HCT116 (cell line): ENCODE data around the gene TMUB1. TPM values are rescaled to one million over a fixed set of nuclear protein-coding genes. Genes with fewer than 3 reads are reported as not detected.

Experiments
- ATAC-seq: fragments of 200-7000 bp; cut with Tn5 transposase; 2 replicates; pipeline ENCODE4 v1.9.1; 2020; ENCODE audit warnings: mild to moderate bottlenecking, moderate library complexity
- BruUV-seq: library from RNA; stranded (reverse); fragments of 400-500 nt; replicated peaks from 2 replicates; lab custom pipeline; 2021; lab: Mats Ljungman, UMichigan
- CTCF ChIA-PET: fragments of 300-600 bp; sonication (Branson Sonifier 250); formaldehyde crosslinking; loops from one replicate; lab custom pipeline; 2021; ENCODE audit warnings: antibody characterized with exemption; lab: Charles Lee
- POLR2A ChIA-PET: fragments of 300-600, 350-600 bp; sonication (Branson Sonifier 250); formaldehyde crosslinking; loops from one replicate; lab custom pipeline; 2021; ENCODE audit warnings: antibody characterized with exemption; lab: Charles Lee
- RAD21 ChIA-PET, 2 experiments: fragments of 300-600 bp; sonication (Branson Sonifier 250); formaldehyde crosslinking; loops; one replicate each; lab custom pipeline; 2023; ENCODE audit warnings: low total read pairs in 2 of 2; ENCODE audit not compliant: uncharacterized antibody in 2 of 2, unreplicated experiment in 2 of 2, low non-redundant PET in 1 of 2; lab: Charles Lee
- DNase-seq: peaks from one replicate; pipeline ENCODE4 v3.0.0-alpha.2; 2010; ENCODE audit warnings: low read depth, low spot score
- H2AFZ ChIP-seq: fragments of 200-600 bp; shearing (Covaris generic), sonication (generic); 2 replicates; pipeline ENCODE4 v1.6.1; 2017; ENCODE audit warnings: low read depth, mixed run types, mixed read lengths, antibody characterized with exemption, low read length; ENCODE audit not compliant: poor library complexity, severe bottlenecking
- H3K27ac ChIP-seq: 2 replicates; pipeline ENCODE4 v1.5.1; 2012; ENCODE audit warnings: low read depth, low read length
- H3K27me3 ChIP-seq: fragments of 200-600 bp; sonication (generic); 2 replicates; pipeline ENCODE4 v1.6.1; 2016; ENCODE audit warnings: mixed run types, low read length, mixed read lengths; ENCODE audit not compliant: insufficient read depth
- H3K36me3 ChIP-seq, 2 experiments: fragments of 200-500 bp in 1 of 2; fragments of 200-600 bp in 1 of 2; sonication (Bioruptor generic) in 1 of 2; sonication (generic) in 1 of 2; 2 replicates each; pipeline versions ENCODE4 v1.5.1 to v1.6.1; 2014 to 2016; ENCODE audit warnings: low read length in 2 of 2, inconsistent platforms in 1 of 2, mixed read lengths in 1 of 2, mixed run types in 1 of 2; ENCODE audit not compliant: insufficient read depth in 2 of 2, control insufficient read depth in 1 of 2
- H3K4me1 ChIP-seq, 2 experiments: fragments of 200-600 bp in 1 of 2; sonication (generic) in 1 of 2; 2 replicates each; pipeline versions ENCODE4 v1.5.1 to v1.6.1; 2012 to 2017; ENCODE audit warnings: low read length in 2 of 2, inconsistent platforms in 1 of 2, mild to moderate bottlenecking in 1 of 2, mixed read lengths in 1 of 2, mixed run types in 1 of 2, moderate library complexity in 1 of 2; ENCODE audit not compliant: insufficient read depth in 2 of 2, control insufficient read depth in 1 of 2
- H3K4me2 ChIP-seq: fragments of 200-600 bp; sonication (generic); 2 replicates; pipeline ENCODE4 v1.6.1; 2017; ENCODE audit warnings: mixed run types, low read length, mixed read lengths
- H3K4me3 ChIP-seq, 2 experiments: fragments of 200-600 bp in 1 of 2; sonication (generic) in 1 of 2; replicated peaks in 1 of 2; 2 replicates each; pipeline ENCODE4 v1.5.1; 2011 to 2016; ENCODE audit warnings: low read length in 2 of 2, control low read depth in 1 of 2, low read depth in 1 of 2, mild to moderate bottlenecking in 1 of 2, mixed read lengths in 1 of 2, mixed run types in 1 of 2
- H3K79me2 ChIP-seq: fragments of 200-600 bp; sonication (generic); 2 replicates; pipeline ENCODE4 v1.6.1; 2017; ENCODE audit warnings: mild to moderate bottlenecking, mixed run types, low read length, moderate library complexity, mixed read lengths; ENCODE audit not compliant: insufficient read depth
- H3K9ac ChIP-seq: fragments of 200-600 bp; sonication (generic); 2 replicates; pipeline ENCODE4 v1.6.1; 2016; ENCODE audit warnings: low read length, mixed read lengths
- H3K9me2 ChIP-seq: fragments of 200-600 bp; sonication (generic), shearing (Covaris generic); 2 replicates; pipeline ENCODE4 v1.6.1; 2017; ENCODE audit warnings: mixed run types, mild to moderate bottlenecking, moderate library complexity; ENCODE audit not compliant: insufficient read depth
- H3K9me3 ChIP-seq, 2 experiments: fragments of 200-500 bp in 1 of 2; fragments of 200-600 bp in 1 of 2; sonication (Bioruptor generic) in 1 of 2; sonication (generic) in 1 of 2; 2 replicates each; pipeline ENCODE4 v1.6.1; 2014 to 2017; ENCODE audit warnings: low read length in 2 of 2, mixed read lengths in 2 of 2, inconsistent platforms in 1 of 2, low read depth in 1 of 2, mild to moderate bottlenecking in 1 of 2, mixed run types in 1 of 2, moderate library complexity in 1 of 2; ENCODE audit not compliant: control insufficient read depth in 1 of 2, insufficient read depth in 1 of 2
- H4K20me1 ChIP-seq: fragments of 200-600 bp; sonication (generic), shearing (Covaris generic); 2 replicates; pipeline ENCODE4 v1.6.1; 2017; ENCODE audit warnings: mixed run types, mild to moderate bottlenecking, moderate library complexity; ENCODE audit not compliant: insufficient read depth
- CBX3 ChIP-seq: IDR thresholded peaks from 2 replicates; pipeline ENCODE4 v1.6.1; 2012; ENCODE audit warnings: low read depth
- CEBPB ChIP-seq: IDR thresholded peaks from 2 replicates; pipeline ENCODE4 v1.6.1; 2012; ENCODE audit warnings: low read depth
- EGR1 ChIP-seq: IDR thresholded peaks from 2 replicates; pipeline ENCODE4 v1.6.1; 2012; ENCODE audit warnings: low read depth
- EZH2phosphoT487 ChIP-seq: fragments of 200-600 bp; IDR thresholded peaks from 2 replicates; pipeline ENCODE4 v1.6.1; 2018; ENCODE audit warnings: antibody characterized with exemption, borderline replicate concordance
- POLR2A ChIP-seq: IDR thresholded peaks from 2 replicates; pipeline ENCODE4 v1.7.0; 2011; ENCODE audit warnings: borderline replicate concordance; ENCODE audit not compliant: insufficient read depth, insufficient read length; ENCODE audit errors: extremely low read depth
- SP1 ChIP-seq: IDR thresholded peaks from 2 replicates; pipeline ENCODE4 v1.6.1; 2012; ENCODE audit warnings: low read depth
- TCF7L2 ChIP-seq: IDR thresholded peaks from 2 replicates; pipeline ENCODE4 v1.7.0; 2011; ENCODE audit warnings: borderline replicate concordance, inconsistent platforms; ENCODE audit not compliant: insufficient read depth, insufficient read length; ENCODE audit errors: extremely low read depth
- YY1 ChIP-seq: IDR thresholded peaks from 2 replicates; pipeline ENCODE4 v1.6.1; 2011; ENCODE audit warnings: low read length, low read depth, moderate library complexity, mild to moderate bottlenecking; ENCODE audit not compliant: insufficient replicate concordance; ENCODE audit errors: extremely low read depth
- ZFX ChIP-seq: fragments of 450-650 bp; IDR thresholded peaks from 2 replicates; pipeline ENCODE4 v1.6.1; 2017
- intact Hi-C: fragments of 100-400 bp; cut with micrococcal nuclease; formaldehyde crosslinking; loops from 2 replicates; pipeline ENCODE4 v1.10.0; 2022
- total RNA-seq: library from RNA; stranded (reverse); gene quantifications from one replicate; pipeline ENCODE4 v1.2.1, GENCODE V29; 2021; ENCODE audit not compliant: unreplicated experiment
- TF ChIP-seq, protein P1 (sequence below): IDR thresholded peaks from 2 replicates; pipeline ENCODE4 v1.6.1; 2012; ENCODE audit warnings: low read depth
- TF ChIP-seq, protein P2 (sequence below): IDR thresholded peaks from 2 replicates; pipeline ENCODE4 v1.6.1; 2011; ENCODE audit warnings: mild to moderate bottlenecking, low read length, moderate library complexity; ENCODE audit not compliant: insufficient replicate concordance; ENCODE audit errors: extremely low read depth

Gene TMUB1
- total RNA-seq, 1 experiment from 2014 or later, result 75.8 TPM

DNA sequence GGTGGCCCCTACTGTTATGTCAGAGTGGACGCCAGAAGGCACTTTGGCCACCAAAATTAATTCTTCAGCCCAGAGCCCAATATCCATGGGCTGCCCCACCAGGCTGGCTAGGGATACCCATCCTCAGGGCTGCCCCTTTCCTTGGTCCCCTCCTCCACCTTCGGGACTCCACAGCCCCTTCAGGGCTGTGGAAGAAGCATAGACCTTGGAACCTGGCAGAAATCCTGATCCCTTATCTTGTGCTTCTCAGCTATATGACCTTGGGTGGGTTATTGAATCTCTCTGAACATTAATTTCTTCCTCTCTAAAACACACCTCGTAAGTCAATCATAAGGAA is 499 bp upstream of the TMUB1 start:
- peaks cover 38 to 66% of the 10 kb centered on the region in 2 experiments for H3K4me1 ChIP-seq
- DNase-seq (no peak), ATAC-seq (no peak)
- H4K20me1 ChIP-seq, result no peaks in the 10 kb centered on the region
- peak overlapping the region; percentile 90 to 94 for H3K4me3 ChIP-seq
- POLR2A ChIA-PET, result interaction anchor here (2.5 kb wide), 1 partner anchor 21 kb away, joined by 11 read pairs; no protein-coding TSS in a partner anchor
- peak overlapping the region; percentile 94 for H3K27ac ChIP-seq
- intact Hi-C loops, result loop anchor here (1.0 kb wide), 1 partner anchor 21 kb away; no protein-coding TSS in a partner anchor
- CTCF ChIA-PET, result interaction anchor here (0.9 kb wide), 1 partner anchor 75 kb away, joined by 3 read pairs; no protein-coding TSS in a partner anchor
- RAD21 ChIA-PET, result no interaction called here
- H3K9ac ChIP-seq, result peak overlapping the region; percentile 100
- H3K79me2 ChIP-seq, result peaks cover 58% of the 10 kb centered on the region
- H3K27me3 ChIP-seq, result no peaks in the 10 kb centered on the region
- H3K9me2 ChIP-seq, result no peaks in the 10 kb centered on the region
- H2AFZ ChIP-seq, result no peak overlapping the region
- H3K4me2 ChIP-seq, result peak overlapping the region; percentile 94
- no peak for TF ChIP-seq CEBPB
- no peak for TF ChIP-seq YY1
- TF ChIP-seq EZH2phosphoT487, result no peak
- TF ChIP-seq SP1, result no peak
- TF ChIP-seq, protein P1, sequence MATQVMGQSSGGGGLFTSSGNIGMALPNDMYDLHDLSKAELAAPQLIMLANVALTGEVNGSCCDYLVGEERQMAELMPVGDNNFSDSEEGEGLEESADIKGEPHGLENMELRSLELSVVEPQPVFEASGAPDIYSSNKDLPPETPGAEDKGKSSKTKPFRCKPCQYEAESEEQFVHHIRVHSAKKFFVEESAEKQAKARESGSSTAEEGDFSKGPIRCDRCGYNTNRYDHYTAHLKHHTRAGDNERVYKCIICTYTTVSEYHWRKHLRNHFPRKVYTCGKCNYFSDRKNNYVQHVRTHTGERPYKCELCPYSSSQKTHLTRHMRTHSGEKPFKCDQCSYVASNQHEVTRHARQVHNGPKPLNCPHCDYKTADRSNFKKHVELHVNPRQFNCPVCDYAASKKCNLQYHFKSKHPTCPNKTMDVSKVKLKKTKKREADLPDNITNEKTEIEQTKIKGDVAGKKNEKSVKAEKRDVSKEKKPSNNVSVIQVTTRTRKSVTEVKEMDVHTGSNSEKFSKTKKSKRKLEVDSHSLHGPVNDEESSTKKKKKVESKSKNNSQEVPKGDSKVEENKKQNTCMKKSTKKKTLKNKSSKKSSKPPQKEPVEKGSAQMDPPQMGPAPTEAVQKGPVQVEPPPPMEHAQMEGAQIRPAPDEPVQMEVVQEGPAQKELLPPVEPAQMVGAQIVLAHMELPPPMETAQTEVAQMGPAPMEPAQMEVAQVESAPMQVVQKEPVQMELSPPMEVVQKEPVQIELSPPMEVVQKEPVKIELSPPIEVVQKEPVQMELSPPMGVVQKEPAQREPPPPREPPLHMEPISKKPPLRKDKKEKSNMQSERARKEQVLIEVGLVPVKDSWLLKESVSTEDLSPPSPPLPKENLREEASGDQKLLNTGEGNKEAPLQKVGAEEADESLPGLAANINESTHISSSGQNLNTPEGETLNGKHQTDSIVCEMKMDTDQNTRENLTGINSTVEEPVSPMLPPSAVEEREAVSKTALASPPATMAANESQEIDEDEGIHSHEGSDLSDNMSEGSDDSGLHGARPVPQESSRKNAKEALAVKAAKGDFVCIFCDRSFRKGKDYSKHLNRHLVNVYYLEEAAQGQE, result no peak
- TF ChIP-seq TCF7L2, result no peak
- no peak for TF ChIP-seq CBX3
- no peak for TF ChIP-seq ZFX
- TF ChIP-seq, protein P2, sequence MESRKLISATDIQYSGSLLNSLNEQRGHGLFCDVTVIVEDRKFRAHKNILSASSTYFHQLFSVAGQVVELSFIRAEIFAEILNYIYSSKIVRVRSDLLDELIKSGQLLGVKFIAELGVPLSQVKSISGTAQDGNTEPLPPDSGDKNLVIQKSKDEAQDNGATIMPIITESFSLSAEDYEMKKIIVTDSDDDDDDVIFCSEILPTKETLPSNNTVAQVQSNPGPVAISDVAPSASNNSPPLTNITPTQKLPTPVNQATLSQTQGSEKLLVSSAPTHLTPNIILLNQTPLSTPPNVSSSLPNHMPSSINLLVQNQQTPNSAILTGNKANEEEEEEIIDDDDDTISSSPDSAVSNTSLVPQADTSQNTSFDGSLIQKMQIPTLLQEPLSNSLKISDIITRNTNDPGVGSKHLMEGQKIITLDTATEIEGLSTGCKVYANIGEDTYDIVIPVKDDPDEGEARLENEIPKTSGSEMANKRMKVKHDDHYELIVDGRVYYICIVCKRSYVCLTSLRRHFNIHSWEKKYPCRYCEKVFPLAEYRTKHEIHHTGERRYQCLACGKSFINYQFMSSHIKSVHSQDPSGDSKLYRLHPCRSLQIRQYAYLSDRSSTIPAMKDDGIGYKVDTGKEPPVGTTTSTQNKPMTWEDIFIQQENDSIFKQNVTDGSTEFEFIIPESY, result no peak
- TF ChIP-seq POLR2A, result no peak
- no peak for TF ChIP-seq EGR1
- no TSS peak for BruUV-seq
- no peaks in the 10 kb centered on the region for H3K36me3 ChIP-seq
- H3K9me3 ChIP-seq, result no peaks in the 10 kb centered on the region
